HG02642 (cell line): ENCODE results near the gene KRT85.
"Not testable (repeated sequence)": the region's sequence is repeated elsewhere in the genome, so short reads cannot be mapped to it uniquely, and the experiment has no call there.

ENCODE experiments used
- ATAC-seq: cut with Tn5 transposase; IDR thresholded peaks from one replicate; pipeline ENCODE4 v1.9.1; 2021; ENCODE audit warnings: mild to moderate bottlenecking; ENCODE audit not compliant: unreplicated experiment, poor library complexity

The KRT85 gene

GRCh38 chr12:52331833-52332232, 35.4 kb downstream of the KRT85 start:
- no peak for ATAC-seq

DNA sequence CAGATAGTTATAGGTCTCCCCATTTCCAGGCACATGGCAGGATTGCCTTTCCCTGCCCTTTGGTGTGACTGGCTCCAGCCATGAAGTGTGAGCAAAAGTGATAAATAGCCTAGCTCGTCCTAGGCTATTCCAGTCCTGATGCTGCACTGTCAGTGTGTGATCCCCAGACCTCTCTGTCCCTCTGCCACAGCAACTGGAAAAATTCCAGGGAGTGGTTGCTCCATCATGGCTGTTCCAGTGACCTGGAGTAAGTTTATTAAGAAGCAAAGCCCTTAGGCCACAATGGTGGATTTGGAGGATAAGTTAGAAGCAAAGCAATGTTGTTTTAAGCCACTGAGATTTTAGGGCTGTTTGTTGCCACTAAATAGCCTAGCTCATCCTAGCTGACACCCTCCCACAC, 36.2 kb downstream of the KRT85 start:
- no peak for ATAC-seq

DNA sequence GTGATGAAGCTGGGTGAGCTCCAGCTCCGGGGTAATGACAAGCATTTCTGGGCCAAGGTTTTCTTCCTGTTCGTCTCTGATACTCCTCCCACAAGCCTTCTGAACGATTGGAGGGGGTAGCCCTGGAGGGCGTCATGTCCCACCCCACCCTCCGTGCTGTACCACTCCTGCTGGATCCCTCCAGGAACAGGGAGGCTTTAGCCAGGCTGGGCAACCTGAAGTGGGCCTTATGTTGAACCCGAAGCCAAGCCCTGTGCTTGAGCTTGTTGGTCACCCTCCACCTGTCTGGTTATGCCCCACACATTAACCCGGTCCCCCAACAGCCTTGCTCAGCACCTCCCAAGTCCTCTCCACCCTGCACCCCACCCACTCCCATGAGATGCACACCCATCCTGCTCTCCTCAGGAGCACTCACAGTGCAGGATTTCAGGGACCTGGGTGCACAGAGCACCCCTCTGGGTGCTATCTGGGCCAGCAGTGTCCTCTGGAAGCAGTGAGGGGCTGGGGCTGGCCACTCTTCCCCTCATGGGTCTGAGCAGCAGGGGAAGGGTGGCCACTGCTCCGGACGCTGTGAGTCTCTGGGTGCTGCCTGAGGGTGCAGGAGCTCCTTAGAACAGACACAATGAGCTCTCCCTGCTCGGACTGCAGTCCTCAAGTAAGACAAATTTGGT, 39.3 kb downstream of the KRT85 start:
- ATAC-seq, result no peak

- ATAC-seq, result peak; percentile 88
Measured at GRCh38 chr12:52327052-52327829, 40.0 kb downstream of the KRT85 start.

- no peak for ATAC-seq
Measured at GRCh38 chr12:52324153-52324444, 43.2 kb downstream of the KRT85 start.

- no peak for ATAC-seq
Measured at GRCh38 chr12:52323416-52324152, 43.7 kb downstream of the KRT85 start.

DNA sequence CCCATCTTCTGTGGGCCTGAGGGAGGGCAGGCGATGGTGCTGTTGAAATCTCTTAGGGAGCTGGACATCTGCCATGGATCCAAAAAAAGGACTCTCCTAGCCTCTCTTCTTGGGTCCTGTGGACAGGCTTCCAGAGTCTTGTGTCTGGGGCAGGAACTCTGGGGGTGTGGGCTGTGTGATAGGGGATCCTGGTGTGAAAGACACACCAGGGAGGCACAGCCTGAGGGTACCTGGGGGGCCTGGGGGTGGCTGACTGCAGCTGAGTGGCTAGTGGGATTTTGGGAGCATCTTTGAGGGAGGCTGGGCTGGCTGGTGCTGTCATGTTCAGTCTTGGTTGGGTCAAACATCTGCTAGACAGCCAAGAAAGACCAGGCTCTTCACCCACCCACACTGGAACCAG, 44.3 kb downstream of the KRT85 start:
- ATAC-seq, result no peak

DNA sequence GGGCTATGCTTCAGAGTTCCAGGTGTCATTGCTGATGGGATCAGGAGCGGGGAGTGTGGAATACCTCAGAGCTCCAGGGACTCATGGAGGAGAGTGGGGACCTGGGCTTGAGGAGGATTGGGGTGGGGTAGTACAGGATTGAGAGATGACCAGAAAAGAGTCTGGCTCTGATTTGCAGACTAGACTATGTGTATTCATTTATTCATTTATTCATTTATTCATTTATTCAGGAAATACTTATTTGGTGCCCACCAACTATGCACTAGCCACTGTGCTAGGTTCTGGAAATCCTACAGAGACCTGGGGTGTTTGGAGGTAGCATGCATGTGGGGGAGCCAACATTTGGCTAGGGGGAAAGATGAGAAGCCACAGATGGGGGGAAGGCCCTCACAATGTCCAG, 45.2 kb downstream of the KRT85 start:
- ATAC-seq, result no peak

GRCh38 chr12:52321418-52321817, 45.9 kb downstream of the KRT85 start:
- ATAC-seq, result no peak

DNA sequence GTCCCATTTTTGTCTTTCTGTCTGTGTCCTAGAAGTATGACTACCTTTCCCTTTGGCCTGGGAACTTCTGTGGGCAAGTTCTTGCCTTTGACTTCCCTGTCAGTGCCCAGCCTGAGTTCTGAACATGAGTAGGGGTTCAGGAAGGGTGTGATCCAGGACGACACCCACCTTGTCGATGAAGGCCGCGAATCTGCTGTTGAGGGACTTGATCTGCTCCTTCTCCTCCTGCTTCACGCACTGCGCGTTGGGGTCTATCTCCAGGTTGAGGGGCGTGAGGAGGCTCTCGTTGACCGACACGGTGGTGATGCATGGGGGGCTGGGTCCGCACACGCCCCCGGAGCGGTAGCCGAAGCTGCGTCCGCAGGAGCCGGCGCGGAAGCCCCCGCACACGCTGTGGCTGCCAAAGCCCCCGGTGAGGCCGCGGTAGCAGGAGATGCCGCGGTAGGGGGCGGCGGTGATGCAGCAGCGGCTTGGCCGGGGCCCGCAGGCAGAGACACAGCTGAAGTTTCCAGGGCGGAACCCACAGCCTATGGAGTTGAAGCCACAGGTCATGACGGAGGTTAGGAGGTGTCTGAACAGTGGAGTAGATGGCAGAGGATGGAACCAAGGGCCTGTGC, 46.4 kb downstream of the KRT85 start, which contains the start of gene KRT83:
Gene KRT83, minus strand, starts transcription at position 615 of the 617 bp plus-strand sequence. Its CDS starts 63 bp downstream, at position 552.
- no peak for ATAC-seq

- no peak for ATAC-seq
Measured at GRCh38 chr12:52319097-52319496, 48.2 kb downstream of the KRT85 start.

DNA sequence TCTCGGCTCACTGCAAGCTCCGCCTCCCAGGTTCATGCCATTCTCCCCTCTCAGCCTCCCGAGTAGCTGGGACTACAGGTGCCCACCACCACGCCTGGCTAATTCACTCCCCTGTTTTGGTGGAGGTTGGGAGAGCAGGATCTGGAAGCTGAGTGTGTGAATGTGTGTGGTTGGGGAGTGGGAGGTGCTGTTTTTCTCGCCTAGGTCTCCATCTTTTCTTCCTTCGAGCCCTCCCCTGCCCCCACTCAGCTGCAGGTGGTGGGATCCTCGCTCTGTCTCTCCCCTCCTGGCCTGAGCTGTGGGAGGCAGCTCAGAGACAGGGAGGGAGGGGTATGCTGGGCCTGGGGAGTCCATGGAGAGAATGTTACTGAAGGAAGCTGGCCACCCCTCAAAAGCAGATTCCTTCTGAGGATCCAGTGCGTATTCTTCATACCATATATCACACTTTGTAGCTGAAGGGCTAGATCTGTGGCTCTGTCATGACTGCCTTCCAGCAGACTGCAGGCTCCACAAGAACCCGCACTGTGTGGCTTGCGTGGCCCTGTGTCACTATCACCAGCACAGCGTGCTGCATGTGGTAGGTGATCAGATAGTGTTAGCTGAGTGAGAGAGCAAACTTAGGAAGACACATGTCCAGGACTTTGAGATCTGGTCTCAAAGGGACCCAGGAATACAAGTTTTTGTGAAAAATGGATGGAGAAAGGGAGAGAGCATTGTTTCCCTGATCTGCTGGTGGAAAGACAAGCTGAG, 48.9 kb downstream of the KRT85 start:
- ATAC-seq, result no peak

DNA sequence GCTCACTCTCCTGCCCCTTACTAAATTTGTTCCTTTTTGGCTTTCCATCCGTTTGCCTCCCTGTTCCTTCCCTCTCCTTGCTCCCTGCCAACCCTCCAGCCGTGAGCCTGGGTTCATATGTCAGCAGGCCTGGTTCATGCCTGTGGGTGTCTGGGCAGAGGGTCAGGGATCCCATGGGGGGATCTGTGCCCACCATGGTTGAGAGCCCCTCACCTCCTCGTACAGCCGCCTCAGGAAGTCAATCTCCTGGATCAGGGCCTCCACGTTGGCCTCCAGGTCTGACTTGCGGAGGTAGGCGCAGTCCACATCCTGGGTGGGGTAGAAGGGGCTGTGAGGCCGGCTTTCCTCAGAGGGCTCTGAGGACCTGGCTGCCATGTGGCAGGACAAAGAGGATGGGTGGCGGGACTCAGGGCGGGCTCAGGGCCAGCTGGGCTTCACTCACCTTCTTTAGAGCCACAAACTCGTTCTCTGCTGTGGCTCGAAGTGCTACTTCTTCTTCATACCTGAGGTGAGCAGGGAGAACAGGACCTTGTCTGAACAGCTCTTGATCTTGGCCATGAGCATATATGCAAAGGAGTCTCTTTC, 49.7 kb downstream of the KRT85 start:
- ATAC-seq, result no peak

GRCh38 chr12:52316701-52317100, 50.6 kb downstream of the KRT85 start:
- no peak for ATAC-seq

DNA sequence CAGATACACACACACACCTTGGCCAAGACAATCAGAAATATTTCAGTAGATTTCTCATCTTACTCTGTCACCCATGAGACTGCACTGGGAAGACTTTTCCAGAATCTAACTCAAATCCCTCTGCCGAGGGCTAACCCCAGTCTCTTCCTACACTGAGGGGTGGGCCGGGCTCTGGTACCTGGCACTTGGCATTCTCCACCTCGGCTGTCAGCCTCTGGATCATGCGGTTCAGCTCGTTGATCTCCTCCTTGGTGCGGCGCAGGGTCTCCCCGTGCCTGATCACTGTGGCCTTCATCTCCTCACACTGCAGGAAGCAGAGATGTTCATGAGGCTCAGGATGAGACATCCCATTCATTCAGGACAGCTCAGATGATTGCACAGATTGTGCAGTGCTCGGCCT, 51.0 kb downstream of the KRT85 start:
- ATAC-seq, result no peak

- not testable (repeated sequence) for ATAC-seq
Measured at GRCh38 chr12:52315721-52316120, 51.6 kb downstream of the KRT85 start.

DNA sequence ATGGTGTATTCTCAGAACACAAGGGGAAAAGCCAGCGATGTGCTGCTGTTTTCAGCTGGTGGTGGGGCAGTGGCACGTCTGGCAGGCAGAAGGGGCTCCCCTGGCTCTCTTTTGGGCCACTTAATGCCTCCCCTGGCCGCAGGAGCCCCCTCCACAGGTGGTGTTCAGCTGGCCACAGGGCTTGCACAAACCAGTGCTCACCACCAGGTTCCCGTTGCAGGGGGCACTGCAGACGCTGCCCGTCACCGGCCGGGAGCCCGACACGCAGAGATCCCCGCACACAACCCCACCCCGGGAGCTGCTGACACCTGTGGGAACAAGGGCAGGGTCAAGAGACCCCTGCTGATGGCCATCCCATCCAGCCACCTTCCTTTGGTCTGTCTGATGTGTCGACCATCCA, 52.8 kb downstream of the KRT85 start:
- ATAC-seq, result no peak

DNA sequence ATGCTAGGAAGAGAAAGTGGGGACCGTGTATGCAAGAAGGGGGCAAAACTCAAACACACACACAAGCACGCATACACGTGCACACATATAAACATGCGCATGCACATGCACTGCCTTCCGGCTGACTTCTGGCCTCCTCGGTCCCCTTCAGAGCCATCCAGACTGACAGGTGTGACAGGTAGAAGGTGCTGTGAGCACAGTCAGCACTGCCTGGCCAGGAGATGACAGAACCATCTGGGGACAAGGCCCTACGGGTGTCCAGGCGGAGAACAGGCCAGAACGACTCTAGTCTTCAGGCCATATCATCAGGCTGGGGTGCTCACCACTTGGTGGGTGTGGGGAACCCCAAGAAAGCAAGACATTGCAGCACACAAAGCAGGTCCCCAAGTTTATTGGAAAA, 53.4 kb downstream of the KRT85 start:
- no peak for ATAC-seq

GRCh38 chr12:52313461-52313860, 53.8 kb downstream of the KRT85 start:
- ATAC-seq, result no peak

DNA sequence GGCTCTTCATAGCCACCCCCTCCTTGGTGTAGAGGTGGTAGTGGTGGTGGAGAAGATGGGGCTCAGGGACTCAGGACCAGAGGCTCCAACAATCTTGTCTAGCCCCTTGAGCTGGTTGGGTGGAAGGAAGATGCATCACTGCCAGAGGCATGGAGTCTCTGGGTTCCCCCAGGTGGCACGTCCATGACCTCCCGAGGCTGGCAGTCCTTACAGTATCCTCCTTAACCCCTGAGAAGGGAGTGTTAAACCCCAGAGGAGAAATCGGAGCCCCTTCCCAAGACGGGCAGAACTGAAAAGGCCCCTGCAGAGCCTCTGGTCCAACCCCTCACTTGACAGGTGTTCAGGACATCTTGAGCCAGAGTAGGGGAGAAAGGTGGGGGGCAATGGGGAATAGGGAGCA, 55.2 kb downstream of the KRT85 start:
- ATAC-seq, result no peak
